Testis (tissue), 3 donors: Measurements from ENCODE around the gene FAM13B. TPM values are rescaled to one million over a fixed set of nuclear protein-coding genes. Genes with fewer than 3 reads are reported as not detected.
"Not testable (repeated sequence)": the region's sequence is repeated elsewhere in the genome, so short reads cannot be mapped to it uniquely, and the experiment has no call there.

ENCODE experiments used
- DNase-seq: peaks from one replicate; pipeline ENCODE4 v3.0.0-alpha.2; 2019
- H3K27ac ChIP-seq, 2 donors: fragments of 200-600 bp; sonication (generic); one replicate each; pipeline ENCODE4 v1.5.1; 2019
- H3K27me3 ChIP-seq: fragments of 200-600 bp; sonication (generic); one replicate; pipeline ENCODE4 v1.5.1; 2019
- H3K36me3 ChIP-seq: fragments of 200-600 bp; sonication (generic); one replicate; pipeline ENCODE4 v1.5.1; 2017; ENCODE audit warnings: low read depth; ENCODE audit errors: missing control alignments
- H3K4me1 ChIP-seq: fragments of 200-600 bp; sonication (generic); one replicate; pipeline ENCODE4 v1.5.1; 2019
- H3K4me3 ChIP-seq, 2 donors: fragments of 200-600 bp; sonication (generic); one replicate each; pipeline ENCODE4 v1.5.1; 2017 to 2019
- H3K9me3 ChIP-seq: fragments of 200-600 bp; sonication (generic); one replicate; pipeline ENCODE4 v1.5.1; 2017
- POLR2A ChIP-seq: fragments of 450-650 bp; IDR thresholded peaks from one replicate; pipeline ENCODE4 v1.6.1; 2017; ENCODE audit warnings: antibody characterized with exemption, mild to moderate bottlenecking, moderate library complexity
- WGBS, 2 donors: methylation state at CpG; one replicate each; pipeline ENCODE4 v1.1.5; 2018; 5-methylcytosine and 5-hydroxymethylcytosine counted together
- intact Hi-C: fragments of 100-400 bp; cut with DNase I; formaldehyde crosslinking; loops from one replicate; pipeline ENCODE4 v1.15.1; 2023; ENCODE audit warnings: low total_unique reads
- polyA plus RNA-seq: library from polyadenylated mRNA; stranded (reverse); fragments of 350-450 nt; fragmentation: Illumina TruSeq; extraction: RNeasy Lipid Tissue Mini Kit (QIAGEN cat#74804); gene quantifications from one replicate; pipeline ENCODE4 v1.2.3, GENCODE V29; 2014; ENCODE audit warnings: low read depth, low replicate concordance; ENCODE audit not compliant: insufficient read depth
- total RNA-seq, 2 donors: library from RNA; depleted of rRNA; stranded (reverse); fragments of >200 nt; gene quantifications; one replicate each; pipeline ENCODE4 v1.2.3, GENCODE V29; 2016
- TF ChIP-seq, protein P1 (sequence below), 3 experiments: fragments of 450-650 bp in 2 of 3; fragments of 200-600 bp in 1 of 3; sonication (generic) in 1 of 3; IDR thresholded peaks; one replicate each; pipeline ENCODE4 v1.5.1; 2016 to 2019; ENCODE audit warnings: antibody characterized with exemption in 3 of 3, mild to moderate bottlenecking in 2 of 3, moderate library complexity in 1 of 3

The FAM13B gene
- total and polyA plus RNA-seq, 3 donors from 2014 or later = 56.5 to 134 (median 125) TPM

DNA sequence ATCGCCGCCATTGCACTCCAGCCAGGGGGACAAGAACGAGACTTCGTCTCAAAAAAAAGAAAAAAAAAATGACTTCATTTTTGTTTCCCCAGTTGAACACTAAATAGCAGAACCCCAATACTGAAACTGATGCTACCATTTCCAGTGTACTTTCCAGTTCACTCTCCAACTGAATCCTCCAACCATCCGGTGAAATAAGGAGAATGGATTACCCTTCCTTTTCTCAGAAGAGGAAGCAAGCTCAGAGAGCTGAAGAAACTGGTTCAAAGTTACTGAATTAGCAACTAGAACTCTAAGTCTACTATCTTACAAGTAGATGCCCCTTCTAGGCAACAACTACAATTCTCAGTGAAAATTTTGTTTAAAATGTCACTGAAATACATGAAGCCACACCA, 3.9 kb downstream of the FAM13B start:
- intact Hi-C loops = no loop called here
- no peak for DNase-seq
- no peak for TF ChIP-seq POLR2A
- TF ChIP-seq, protein P1, sequence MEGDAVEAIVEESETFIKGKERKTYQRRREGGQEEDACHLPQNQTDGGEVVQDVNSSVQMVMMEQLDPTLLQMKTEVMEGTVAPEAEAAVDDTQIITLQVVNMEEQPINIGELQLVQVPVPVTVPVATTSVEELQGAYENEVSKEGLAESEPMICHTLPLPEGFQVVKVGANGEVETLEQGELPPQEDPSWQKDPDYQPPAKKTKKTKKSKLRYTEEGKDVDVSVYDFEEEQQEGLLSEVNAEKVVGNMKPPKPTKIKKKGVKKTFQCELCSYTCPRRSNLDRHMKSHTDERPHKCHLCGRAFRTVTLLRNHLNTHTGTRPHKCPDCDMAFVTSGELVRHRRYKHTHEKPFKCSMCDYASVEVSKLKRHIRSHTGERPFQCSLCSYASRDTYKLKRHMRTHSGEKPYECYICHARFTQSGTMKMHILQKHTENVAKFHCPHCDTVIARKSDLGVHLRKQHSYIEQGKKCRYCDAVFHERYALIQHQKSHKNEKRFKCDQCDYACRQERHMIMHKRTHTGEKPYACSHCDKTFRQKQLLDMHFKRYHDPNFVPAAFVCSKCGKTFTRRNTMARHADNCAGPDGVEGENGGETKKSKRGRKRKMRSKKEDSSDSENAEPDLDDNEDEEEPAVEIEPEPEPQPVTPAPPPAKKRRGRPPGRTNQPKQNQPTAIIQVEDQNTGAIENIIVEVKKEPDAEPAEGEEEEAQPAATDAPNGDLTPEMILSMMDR (IDR thresholded peaks at IDR 0.05) = no peak
- H3K4me1 ChIP-seq = peaks cover 17% of the 10 kb centered on the region
- H3K4me3 ChIP-seq = no peak overlapping the region
- H3K27me3 ChIP-seq = no peaks in the 10 kb centered on the region
- 91 to 93% methylated on average over 5 of the region's 5 CpGs for WGBS, 2 donors
- no peaks in the 10 kb centered on the region for H3K9me3 ChIP-seq
- no peaks in the 10 kb centered on the region for H3K36me3 ChIP-seq
- no peak overlapping the region for H3K27ac ChIP-seq

DNA sequence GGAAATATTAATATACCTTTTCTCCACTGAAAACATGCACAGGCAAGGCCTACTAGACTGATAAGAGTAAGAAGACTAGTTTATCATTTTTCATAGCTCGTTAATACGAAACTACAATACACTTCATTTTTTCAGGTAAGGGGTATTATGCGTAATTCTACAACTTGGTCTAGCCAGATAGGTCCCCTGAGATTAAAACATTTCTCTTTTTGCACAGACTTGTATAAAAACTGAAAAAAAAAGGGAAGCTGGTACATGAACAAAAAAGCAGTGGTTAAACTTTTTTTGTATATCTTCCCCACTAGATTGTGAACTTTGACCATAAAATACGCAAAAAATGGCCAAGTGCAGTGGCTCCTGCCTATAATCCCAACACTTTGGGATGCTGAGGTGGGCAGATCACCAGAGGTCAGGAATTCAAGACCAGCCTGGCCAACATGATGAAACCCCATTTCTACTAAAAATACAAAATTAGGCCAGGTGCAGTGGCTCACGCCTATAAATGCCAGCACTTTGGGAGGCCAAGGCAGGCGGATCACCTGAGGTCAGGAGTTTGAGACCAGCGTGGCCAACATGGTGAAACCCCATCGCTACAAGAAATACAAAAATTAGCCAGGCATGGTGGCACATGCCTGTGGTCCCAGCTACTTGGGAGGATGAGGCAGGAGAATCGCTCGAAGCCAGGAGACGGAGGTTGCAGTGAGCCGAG, 4.5 kb downstream of the FAM13B start:
- DNase-seq, H3K9me3 ChIP-seq, intact Hi-C loops, H3K27me3 ChIP-seq, H3K4me3 ChIP-seq, H3K36me3 ChIP-seq: not testable (repeated sequence)
- 90 to 93% methylated on average over 12 of the region's 12 CpGs for WGBS, 2 donors
- peak overlapping the region in 1 of 2 donors; percentile 9 for H3K27ac ChIP-seq
- peaks cover 11% of the 10 kb centered on the region for H3K4me1 ChIP-seq

DNA sequence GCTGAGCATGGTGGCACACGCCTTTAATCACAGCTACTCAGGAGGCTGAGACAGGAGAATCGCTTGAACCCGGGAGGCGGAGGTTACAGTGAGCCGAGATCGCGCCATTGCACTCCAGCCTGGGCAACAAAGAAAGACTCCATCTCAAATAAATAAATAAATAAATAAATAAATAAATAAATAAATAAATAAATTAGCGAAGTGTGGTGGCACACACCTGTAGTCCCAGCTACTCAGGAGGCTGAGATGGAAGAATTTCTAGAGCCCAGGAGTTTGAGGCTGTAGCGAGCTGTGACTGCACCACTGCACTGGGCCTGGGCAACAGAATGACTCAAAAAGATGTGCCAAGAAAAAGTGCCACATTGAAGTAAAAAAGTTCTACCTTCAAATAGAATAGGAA, 6.1 kb downstream of the FAM13B start:
- intact Hi-C loops = not testable (repeated sequence)

DNA sequence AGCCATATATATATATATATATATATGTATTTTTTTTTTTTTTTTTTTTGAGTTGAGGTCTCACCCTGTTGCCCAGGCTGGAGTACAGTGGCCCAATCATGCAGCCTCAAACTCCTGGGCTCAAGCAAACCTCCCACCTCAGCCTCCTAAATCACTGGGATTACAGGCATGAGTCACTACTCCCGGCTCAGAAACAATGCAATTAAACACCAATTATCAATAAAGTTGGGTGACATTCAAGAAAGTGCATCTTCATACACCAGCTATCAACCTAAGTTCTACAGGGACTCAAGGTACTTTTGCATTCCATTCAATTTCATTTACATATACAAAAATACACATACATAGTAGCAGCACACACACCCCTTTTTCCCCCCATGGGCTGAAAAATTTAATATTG, 7.6 kb downstream of the FAM13B start:
- DNase-seq = no peak
- 73 to 85% methylated on average over 1 of the region's 1 CpG for WGBS, 2 donors
- Histone ChIP-seq H3K27me3 (no peaks in the 10 kb centered on the region), H3K36me3 (no peaks in the 10 kb centered on the region), H3K27ac (no peak overlapping the region), H3K4me3 (no peak overlapping the region), H3K9me3 (no peaks in the 10 kb centered on the region), H3K4me1 (no peaks in the 10 kb centered on the region)
- intact Hi-C loops = no loop called here
- TF ChIP-seq, protein P1 (IDR thresholded peaks at IDR 0.05) = no peak
- TF ChIP-seq POLR2A = no peak

More for the DNA sequence above, 6.1 kb downstream of the FAM13B start:
- H3K9me3 ChIP-seq, H3K27me3 ChIP-seq, H3K36me3 ChIP-seq, H3K27ac ChIP-seq, DNase-seq, H3K4me3 ChIP-seq, H3K4me1 ChIP-seq: not testable (repeated sequence)
- WGBS, 2 donors = 93 to 96% methylated on average over 9 of the region's 9 CpGs

DNA sequence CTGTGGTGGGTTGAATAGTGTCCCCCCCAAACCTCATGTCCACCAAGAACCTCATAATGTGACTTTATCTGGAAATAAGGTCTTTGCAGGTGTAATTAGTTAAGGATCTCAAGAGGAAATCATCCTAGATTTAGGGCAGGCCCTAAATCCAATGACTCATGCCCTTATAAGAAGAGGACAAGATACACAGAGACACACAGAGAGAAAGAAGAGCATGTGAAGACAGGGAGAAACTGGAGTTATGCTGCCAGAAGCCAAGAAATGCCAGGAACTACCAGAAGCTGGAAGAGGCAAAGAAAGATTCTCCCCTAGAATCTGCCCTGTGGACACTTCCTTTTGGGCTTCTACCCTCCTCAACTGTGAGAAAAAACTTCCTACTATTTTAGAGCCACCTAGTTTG, 8.8 kb downstream of the FAM13B start:
- intact Hi-C loops = no loop called here
- H3K27ac ChIP-seq = no peak overlapping the region
- H3K4me1 ChIP-seq = no peaks in the 10 kb centered on the region
- H3K9me3 ChIP-seq = no peaks in the 10 kb centered on the region
- TF ChIP-seq POLR2A = no peak
- TF ChIP-seq, protein P1 (IDR thresholded peaks at IDR 0.05) = no peak
- no peaks in the 10 kb centered on the region for H3K36me3 ChIP-seq
- no peak overlapping the region for H3K4me3 ChIP-seq
- H3K27me3 ChIP-seq = no peaks in the 10 kb centered on the region
- no peak for DNase-seq

DNA sequence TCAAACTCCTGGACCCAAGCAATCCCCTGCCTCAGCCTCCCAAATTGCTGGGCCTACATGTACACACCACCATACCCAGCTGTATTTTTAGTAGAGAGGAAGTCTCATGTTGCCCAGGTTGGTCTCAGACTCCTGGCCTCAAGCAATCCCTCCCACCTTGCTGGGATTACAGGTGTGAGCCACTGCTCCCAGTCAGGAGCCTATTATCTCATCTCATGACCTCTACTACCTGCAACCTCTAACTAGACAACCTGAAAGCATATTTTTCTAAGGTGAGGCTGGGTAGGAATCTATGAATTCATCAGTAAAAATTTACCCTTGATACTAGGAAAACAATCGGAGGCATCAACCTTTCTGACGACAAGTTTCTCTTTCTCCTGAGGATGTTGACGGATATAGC, 10.0 kb downstream of the FAM13B start:
- Histone ChIP-seq H3K27ac (no peak overlapping the region), H3K9me3 (no peaks in the 10 kb centered on the region), H3K27me3 (no peaks in the 10 kb centered on the region), H3K36me3 (no peaks in the 10 kb centered on the region), H3K4me3 (no peak overlapping the region), H3K4me1 (no peaks in the 10 kb centered on the region)
- intact Hi-C loops = no loop called here
- 74 to 79% methylated on average over 3 of the region's 3 CpGs for WGBS, 2 donors
- no peak for DNase-seq
- TF ChIP-seq, protein P1 (IDR thresholded peaks at IDR 0.05) = no peak
- no peak for TF ChIP-seq POLR2A
